SU-DHL-6 (cell line): Measurements from ENCODE around the gene DCUN1D2.

Source experiments
- CTCF ChIP-seq: fragments of 200-600 bp; sonication (generic); IDR thresholded peaks from one replicate; pipeline ENCODE4 v1.5.1; 2017; ENCODE audit warnings: antibody characterized with exemption, mild to moderate bottlenecking, low read length, moderate library complexity; ENCODE audit not compliant: insufficient read depth, poor library complexity, severe bottlenecking
- EZH2phosphoT487 ChIP-seq: fragments of 200-600 bp; sonication (generic), shearing (Covaris generic); conservative IDR thresholded peaks from 2 replicates; pipeline ENCODE4 v1.6.1; 2018; ENCODE audit warnings: mild to moderate bottlenecking, antibody characterized with exemption, low read length, moderate library complexity, mixed read lengths

- TF ChIP-seq EZH2phosphoT487, result no peak
- no peak for TF ChIP-seq CTCF
These were observed 44.9 kb upstream of the DCUN1D2 start for GRCh38 chr13:113535381-113535781.
